AG10803 (cell line): ENCODE results near the gene PKNOX2.

Source experiments
- DNase-seq: peaks from one replicate; pipeline ENCODE4 v3.0.0; 2010; ENCODE audit warnings: low read depth
- H3K4me3 ChIP-seq: 2 replicates; pipeline ENCODE4 v1.5.1; 2011; ENCODE audit warnings: mild to moderate bottlenecking, low read length, control low read depth
- CTCF ChIP-seq: conservative IDR thresholded peaks from 2 replicates; pipeline ENCODE4 v1.5.1; 2011; ENCODE audit warnings: mild to moderate bottlenecking, low read length, control low read depth, inconsistent platforms

PKNOX2 gene

GRCh38 chr11:125378571-125378970, 214.0 kb downstream of the PKNOX2 start:
- H3K4me3 ChIP-seq = no peak overlapping the region
- no peak for TF ChIP-seq CTCF
- no peak for DNase-seq

GRCh38 chr11:125379565-125379964, 215.0 kb downstream of the PKNOX2 start:
- no peak overlapping the region for H3K4me3 ChIP-seq
- DNase-seq = no peak
- TF ChIP-seq CTCF = no peak

GRCh38 chr11:125379981-125380380, 215.4 kb downstream of the PKNOX2 start:
- no peak overlapping the region for H3K4me3 ChIP-seq
- TF ChIP-seq CTCF = no peak
- DNase-seq = no peak

- no peak for TF ChIP-seq CTCF
- no peak overlapping the region for H3K4me3 ChIP-seq
- no peak for DNase-seq
Observed at GRCh38 chr11:125380756-125381445, 216.3 kb downstream of the PKNOX2 start.

- H3K4me3 ChIP-seq = no peak overlapping the region
- no peak for DNase-seq
Observed at GRCh38 chr11:125381499-125382044, 217.0 kb downstream of the PKNOX2 start.

GRCh38 chr11:125382314-125382791, 217.8 kb downstream of the PKNOX2 start:
- H3K4me3 ChIP-seq = no peak overlapping the region
- peak; percentile 9 for DNase-seq
- TF ChIP-seq CTCF = no peak

More at GRCh38 chr11:125381499-125382044, 217.0 kb downstream of the PKNOX2 start:
- no peak for TF ChIP-seq CTCF

- DNase-seq = no peak
- H3K4me3 ChIP-seq = no peak overlapping the region
- TF ChIP-seq CTCF = no peak
Observed at GRCh38 chr11:125382822-125383221, 218.3 kb downstream of the PKNOX2 start.
